T-helper 2 cell treated with Interferon-gamma antibody and Interleukin-4, amounts not matched to agents 5 μg/mL and 100 μg/mL, for 36 hours (primary cell): Measurements from ENCODE around the gene MAN1A2.
"Not testable (repeated sequence)": the region's sequence is repeated elsewhere in the genome, so short reads cannot be mapped to it uniquely, and the experiment has no call there.

Source experiments
- DNase-seq: peaks from one replicate; pipeline ENCODE4 v3.0.0; 2021; ENCODE audit warnings: low spot score
- H3K27ac Mint-ChIP-seq: one replicate; pipeline ENCODE4 v1.8.0; 2021; ENCODE audit warnings: mild to moderate bottlenecking, mixed read lengths
- H3K27me3 Mint-ChIP-seq: one replicate; pipeline ENCODE4 v1.8.0; 2021; ENCODE audit warnings: low read depth, mixed read lengths
- H3K36me3 Mint-ChIP-seq: one replicate; pipeline ENCODE4 v1.8.0; 2021; ENCODE audit warnings: low read depth, mixed read lengths
- H3K4me1 Mint-ChIP-seq: one replicate; pipeline ENCODE4 v1.8.0; 2021; ENCODE audit warnings: low read depth, mixed read lengths
- H3K4me3 Mint-ChIP-seq: one replicate; pipeline ENCODE4 v1.8.0; 2022; ENCODE audit warnings: mild to moderate bottlenecking, moderate library complexity, mixed read lengths
- H3K9me3 Mint-ChIP-seq: one replicate; pipeline ENCODE4 v1.8.0; 2021; ENCODE audit warnings: mixed read lengths

MAN1A2 gene

DNA sequence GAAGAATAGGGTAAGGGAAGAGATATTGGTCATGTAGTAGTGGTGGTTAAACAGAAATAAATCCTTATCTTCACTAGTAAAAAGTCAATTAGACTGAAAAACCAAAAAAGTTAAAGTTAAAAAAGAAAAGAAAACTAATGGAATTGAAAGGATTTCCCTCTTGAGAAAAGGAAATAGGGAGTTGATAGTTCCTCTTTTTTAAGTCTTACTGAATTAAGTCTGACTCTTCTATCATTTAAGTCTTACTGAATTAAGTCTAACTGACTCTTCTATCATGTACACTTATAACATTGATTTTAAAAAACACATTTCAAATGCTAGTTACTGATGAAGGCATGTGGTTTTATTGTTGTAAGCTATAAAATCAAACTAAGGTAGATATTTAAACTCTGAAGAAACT, 189.1 kb downstream of the MAN1A2 start:
- Mint-ChIP-seq H3K4me3 (no peak overlapping the region), H3K9me3 (peaks cover 6% of the 10 kb centered on the region)

DNA sequence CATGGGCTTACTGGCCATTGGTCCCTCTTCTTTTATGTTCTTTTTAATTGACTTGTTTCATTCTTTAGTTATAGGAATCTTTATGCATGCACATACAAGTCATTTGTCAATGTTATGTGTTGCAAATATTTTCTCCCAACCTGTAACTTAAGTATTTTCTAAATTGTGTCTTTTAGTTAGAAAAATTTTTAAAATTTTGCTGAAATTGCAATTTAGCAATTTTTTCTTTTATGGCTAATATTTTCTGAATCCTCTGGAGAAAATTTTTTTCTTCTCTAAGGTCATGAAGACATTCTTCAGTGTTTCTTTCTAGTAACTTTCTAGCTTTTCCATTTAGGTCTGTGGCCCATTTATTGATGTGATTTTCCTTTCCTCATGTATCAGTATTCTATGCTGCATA, 189.7 kb downstream of the MAN1A2 start:
- Mint-ChIP-seq H3K27ac (no peak overlapping the region), H3K9me3 (peaks cover 6% of the 10 kb centered on the region), H3K27me3 (peaks cover 25% of the 10 kb centered on the region), H3K4me3 (no peak overlapping the region), H3K36me3 (no peaks in the 10 kb centered on the region), H3K4me1 (peaks cover 3% of the 10 kb centered on the region)
- no peak for DNase-seq

More for the DNA sequence above, 189.1 kb downstream of the MAN1A2 start:
- H3K36me3 Mint-ChIP-seq: no peaks in the 10 kb centered on the region
- no peak for DNase-seq
- peaks cover 3% of the 10 kb centered on the region for H3K4me1 Mint-ChIP-seq
- peaks cover 25% of the 10 kb centered on the region for H3K27me3 Mint-ChIP-seq
- H3K27ac Mint-ChIP-seq: no peak overlapping the region

- not testable (repeated sequence) for H3K4me1 Mint-ChIP-seq, H3K27ac Mint-ChIP-seq, DNase-seq, H3K4me3 Mint-ChIP-seq, H3K36me3 Mint-ChIP-seq, H3K9me3 Mint-ChIP-seq
- peaks cover 24% of the 10 kb centered on the region for H3K27me3 Mint-ChIP-seq
Observed at GRCh38 chr1:117558451-117558850, 191.2 kb downstream of the MAN1A2 start.

GRCh38 chr1:117559139-117559538, 191.9 kb downstream of the MAN1A2 start:
- peaks cover 6% of the 10 kb centered on the region for H3K9me3 Mint-ChIP-seq
- H3K27ac Mint-ChIP-seq: no peak overlapping the region
- H3K36me3 Mint-ChIP-seq: no peaks in the 10 kb centered on the region
- peaks cover 4% of the 10 kb centered on the region for H3K4me1 Mint-ChIP-seq
- H3K27me3 Mint-ChIP-seq: peaks cover 25% of the 10 kb centered on the region
- no peak overlapping the region for H3K4me3 Mint-ChIP-seq
- no peak for DNase-seq

- Mint-ChIP-seq H3K4me3 (no peak overlapping the region), H3K27me3 (peaks cover 22% of the 10 kb centered on the region), H3K27ac (no peak overlapping the region), H3K36me3 (no peaks in the 10 kb centered on the region), H3K4me1 (peaks cover 4% of the 10 kb centered on the region), H3K9me3 (peaks cover 6% of the 10 kb centered on the region)
- no peak for DNase-seq
Observed at GRCh38 chr1:117559985-117560384, 192.7 kb downstream of the MAN1A2 start.

DNA sequence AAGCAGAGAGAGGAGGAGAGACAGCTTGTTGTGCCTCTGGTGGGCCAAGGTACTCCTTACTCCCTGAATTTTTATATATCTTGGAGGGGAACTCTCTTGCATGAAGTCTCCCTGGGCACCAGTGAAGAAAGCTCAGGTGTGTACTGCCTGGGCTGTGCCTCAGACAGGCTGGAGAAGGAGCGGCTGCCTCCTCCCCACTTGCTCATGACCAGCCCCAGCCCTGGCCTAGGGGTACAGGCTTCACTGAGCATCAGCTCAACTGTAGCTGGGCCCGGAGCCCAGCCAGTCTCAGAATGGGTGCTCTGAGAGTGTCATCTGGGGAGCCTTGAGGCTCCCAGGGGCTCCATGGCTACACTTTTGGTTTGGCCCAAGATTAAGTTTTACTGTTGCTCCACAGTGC, 193.8 kb downstream of the MAN1A2 start:
- H3K27me3 Mint-ChIP-seq: peaks cover 11% of the 10 kb centered on the region
- no peak for DNase-seq
- peaks cover 4% of the 10 kb centered on the region for H3K4me1 Mint-ChIP-seq
- peaks cover 6% of the 10 kb centered on the region for H3K9me3 Mint-ChIP-seq
- H3K36me3 Mint-ChIP-seq: no peaks in the 10 kb centered on the region
- no peak overlapping the region for H3K27ac Mint-ChIP-seq
- H3K4me3 Mint-ChIP-seq: no peak overlapping the region

DNA sequence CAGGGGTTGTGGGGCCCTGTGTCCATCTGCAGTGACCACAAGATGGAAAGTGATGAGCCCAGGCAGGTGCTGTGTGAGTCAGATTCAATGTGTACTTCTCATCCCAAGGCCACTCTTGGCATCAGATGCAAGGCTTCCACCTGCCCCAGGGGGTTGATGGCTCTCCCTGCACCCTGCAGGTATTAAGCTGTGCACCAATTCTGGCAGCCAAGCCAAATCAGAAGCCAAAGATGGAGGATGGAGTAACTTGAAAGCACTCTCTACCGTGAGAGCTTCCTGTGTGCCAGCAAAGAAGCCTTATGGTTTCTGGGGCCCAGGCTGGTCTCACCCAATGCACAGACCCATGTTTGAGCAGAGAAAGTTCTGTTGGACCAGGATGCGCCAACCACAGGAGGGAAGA, 194.3 kb downstream of the MAN1A2 start:
- no peaks in the 10 kb centered on the region for H3K36me3 Mint-ChIP-seq

GRCh38 chr1:117562581-117563491, 195.6 kb downstream of the MAN1A2 start:
- no peak for DNase-seq
- H3K27me3 Mint-ChIP-seq: peaks cover 4% of the 10 kb centered on the region
- H3K9me3 Mint-ChIP-seq: peaks cover 6% of the 10 kb centered on the region
- no peaks in the 10 kb centered on the region for H3K36me3 Mint-ChIP-seq
- H3K4me1 Mint-ChIP-seq: peaks cover 1% of the 10 kb centered on the region
- H3K27ac Mint-ChIP-seq: no peak overlapping the region
- no peak overlapping the region for H3K4me3 Mint-ChIP-seq

More for the DNA sequence above, 194.3 kb downstream of the MAN1A2 start:
- Mint-ChIP-seq H3K4me1 (peaks cover 4% of the 10 kb centered on the region), H3K9me3 (peaks cover 6% of the 10 kb centered on the region), H3K27me3 (peaks cover 11% of the 10 kb centered on the region), H3K4me3 (no peak overlapping the region), H3K27ac (no peak overlapping the region)
- no peak for DNase-seq

DNA sequence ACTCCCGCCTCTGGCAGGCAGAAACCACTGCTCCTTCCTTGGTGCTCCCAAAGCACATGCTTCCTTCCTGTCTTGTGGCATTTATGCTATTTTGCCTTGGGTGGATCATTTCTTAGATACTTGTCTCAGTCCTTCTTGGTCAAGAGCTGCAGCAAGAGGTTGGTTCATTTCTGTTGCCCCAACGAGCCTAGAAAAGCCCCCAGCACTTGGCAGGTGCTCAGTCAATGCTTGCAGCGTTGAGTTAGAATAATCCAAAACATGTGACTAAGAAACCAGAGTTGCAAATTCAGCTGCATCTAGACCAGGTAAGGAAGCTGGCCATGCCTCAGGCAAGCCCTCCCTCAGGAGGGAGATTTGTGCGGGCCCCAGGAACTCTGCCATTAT, 196.2 kb downstream of the MAN1A2 start:
- peaks cover 6% of the 10 kb centered on the region for H3K9me3 Mint-ChIP-seq
- no peaks in the 10 kb centered on the region for H3K36me3 Mint-ChIP-seq
- peaks cover 4% of the 10 kb centered on the region for H3K27me3 Mint-ChIP-seq
- peaks cover 1% of the 10 kb centered on the region for H3K4me1 Mint-ChIP-seq
- no peak for DNase-seq
- H3K4me3 Mint-ChIP-seq: no peak overlapping the region
- H3K27ac Mint-ChIP-seq: no peak overlapping the region

DNA sequence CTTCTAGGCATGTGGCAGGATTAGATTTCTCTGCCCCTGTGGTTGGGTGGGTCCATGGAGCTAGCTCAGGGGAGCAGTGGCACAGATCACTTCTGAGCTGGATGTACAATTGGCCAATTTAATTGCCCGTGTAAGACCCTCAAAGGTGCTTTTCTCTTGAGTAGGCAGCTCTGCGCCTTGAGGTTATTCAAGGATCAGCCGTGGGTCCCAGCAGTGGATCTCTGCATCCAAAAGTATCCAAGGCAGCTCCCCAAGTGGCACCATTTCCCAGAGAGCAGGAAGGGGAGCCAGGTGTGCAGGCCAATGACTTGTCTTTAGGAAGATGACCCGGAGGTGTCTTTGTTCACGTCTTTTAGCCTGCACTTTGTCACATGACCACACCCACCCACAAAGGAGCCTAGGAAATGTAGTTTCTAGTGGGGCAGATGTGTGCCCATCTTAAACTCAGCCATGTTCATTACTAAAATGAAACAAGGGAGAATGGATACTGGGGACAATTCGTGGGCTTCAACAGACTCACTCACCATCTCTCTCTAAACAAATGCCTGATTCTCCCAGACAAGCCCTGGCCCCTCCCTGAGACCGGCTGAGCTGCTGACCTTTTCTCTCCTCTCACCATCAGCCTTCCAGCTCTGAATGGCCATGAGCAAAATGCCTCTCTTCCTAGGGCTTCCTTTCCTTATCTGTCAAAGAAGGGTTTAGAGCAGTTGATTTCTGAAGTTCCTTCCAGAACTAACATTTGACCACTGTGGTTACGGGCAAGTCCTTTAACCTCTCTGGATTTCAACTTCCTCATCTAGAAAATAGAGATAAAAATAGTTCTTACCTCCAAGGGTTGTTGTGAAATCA, 197.2 kb downstream of the MAN1A2 start:
- H3K27ac Mint-ChIP-seq: no peak overlapping the region
- peaks cover under 1% of the 10 kb centered on the region for H3K9me3 Mint-ChIP-seq
- H3K4me1 Mint-ChIP-seq: peaks cover 1% of the 10 kb centered on the region
- H3K4me3 Mint-ChIP-seq: no peak overlapping the region
- H3K27me3 Mint-ChIP-seq: peaks cover 4% of the 10 kb centered on the region
- DNase-seq: no peak
- no peaks in the 10 kb centered on the region for H3K36me3 Mint-ChIP-seq

- H3K27ac Mint-ChIP-seq: no peak overlapping the region
- no peaks in the 10 kb centered on the region for H3K9me3 Mint-ChIP-seq
- H3K36me3 Mint-ChIP-seq: no peaks in the 10 kb centered on the region
- peaks cover 4% of the 10 kb centered on the region for H3K27me3 Mint-ChIP-seq
- H3K4me3 Mint-ChIP-seq: no peak overlapping the region
- no peak for DNase-seq
- peaks cover 1% of the 10 kb centered on the region for H3K4me1 Mint-ChIP-seq
Observed at GRCh38 chr1:117565076-117565556, 197.9 kb downstream of the MAN1A2 start.

DNA sequence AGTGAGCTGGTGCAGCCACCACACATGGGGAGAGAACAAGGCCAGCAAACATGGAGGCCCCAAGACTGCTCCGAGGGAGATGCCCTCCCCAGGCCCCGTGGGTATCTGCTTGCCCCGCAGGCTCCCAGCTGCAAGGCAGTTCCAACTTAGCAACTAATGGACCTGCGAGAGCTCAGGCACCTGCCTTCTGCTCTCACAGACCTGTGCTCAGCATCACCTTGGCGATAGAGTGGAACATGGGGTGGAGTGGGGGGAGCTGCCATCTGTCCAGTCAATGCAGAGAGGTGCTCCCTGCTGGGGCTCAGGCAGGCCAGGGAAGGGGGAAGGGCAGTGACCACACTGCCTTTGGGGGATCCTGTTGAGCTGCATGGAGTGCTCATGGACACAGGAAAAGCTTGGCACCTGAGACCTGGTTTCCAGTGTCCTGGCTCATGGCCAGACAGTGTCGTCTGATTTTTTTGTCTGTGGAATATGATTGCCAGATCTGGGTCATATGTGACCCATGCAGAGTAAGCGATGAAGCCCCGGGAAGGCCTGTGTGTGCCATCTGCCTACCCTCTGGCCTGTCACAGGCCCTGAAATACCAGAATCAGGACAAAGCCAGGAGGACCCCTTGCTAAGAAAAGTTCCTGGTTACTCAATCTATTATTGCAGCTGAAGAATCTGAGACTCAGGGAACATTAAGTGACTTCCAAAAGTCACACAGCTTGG, 198.7 kb downstream of the MAN1A2 start:
- peaks cover 4% of the 10 kb centered on the region for H3K27me3 Mint-ChIP-seq
- no peak for DNase-seq
- no peaks in the 10 kb centered on the region for H3K9me3 Mint-ChIP-seq
- H3K36me3 Mint-ChIP-seq: no peaks in the 10 kb centered on the region
- no peak overlapping the region for H3K4me3 Mint-ChIP-seq
- peaks cover 1% of the 10 kb centered on the region for H3K4me1 Mint-ChIP-seq
- H3K27ac Mint-ChIP-seq: no peak overlapping the region

DNA sequence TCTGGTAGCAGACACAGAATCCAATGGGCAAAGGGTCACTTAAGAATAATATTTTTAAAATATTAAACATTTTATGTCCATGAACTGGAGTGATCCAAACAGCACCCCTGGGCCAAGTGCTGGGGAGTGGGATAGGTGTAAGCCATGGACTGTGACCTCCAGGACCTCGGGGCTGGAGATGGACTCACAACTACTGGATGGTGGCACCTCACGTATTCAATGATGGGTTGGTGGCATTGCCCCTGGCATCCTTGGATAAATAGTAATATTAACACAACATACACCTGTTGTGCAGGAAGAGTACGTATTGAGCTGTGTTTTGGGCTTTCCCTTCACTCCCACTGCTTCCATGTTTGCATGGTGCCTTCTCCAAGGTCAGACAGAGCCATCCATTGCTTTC, 199.3 kb downstream of the MAN1A2 start:
- Mint-ChIP-seq H3K36me3 (no peaks in the 10 kb centered on the region), H3K9me3 (no peaks in the 10 kb centered on the region), H3K27me3 (peaks cover 4% of the 10 kb centered on the region), H3K4me1 (peaks cover 4% of the 10 kb centered on the region), H3K27ac (no peak overlapping the region), H3K4me3 (no peak overlapping the region)
- DNase-seq: no peak
